Tibial nerve (tissue), 4 donors: Measurements from ENCODE around the gene BOLA3. TPM values are rescaled to one million over a fixed set of nuclear protein-coding genes. Genes with fewer than 3 reads are reported as not detected.

Experiments used
- DNase-seq, 2 donors: peaks; one replicate each; pipeline ENCODE4 v3.0.0-alpha.2; 2019; ENCODE audit warnings: low spot score in 2 of 2
- H3K27ac ChIP-seq, 4 donors: fragments of 200-600 bp; sonication (generic) in 3 of 4; one replicate each; pipeline ENCODE4 v1.5.1; 2017 to 2019; ENCODE audit warnings: mild to moderate bottlenecking in 1 of 4
- H3K27me3 ChIP-seq, 2 donors: fragments of 200-600 bp; sonication (generic) in 1 of 2; one replicate each; pipeline versions ENCODE4 v1.5.1 to v1.6.0; 2017 to 2019
- H3K36me3 ChIP-seq, 3 donors: fragments of 200-600 bp; sonication (generic); one replicate each; pipeline ENCODE4 v1.5.1; 2018 to 2019
- H3K4me1 ChIP-seq, 4 donors: fragments of 200-600 bp; sonication (generic) in 3 of 4; one replicate each; pipeline ENCODE4 v1.5.1; 2017 to 2019
- H3K4me3 ChIP-seq, 4 donors: fragments of 200-600 bp; sonication (generic) in 3 of 4; one replicate each; pipeline ENCODE4 v1.5.1; 2017 to 2019; ENCODE audit warnings: mild to moderate bottlenecking in 1 of 4, moderate library complexity in 1 of 4
- H3K9me3 ChIP-seq, 4 donors: fragments of 200-600 bp; sonication (generic) in 3 of 4; one replicate each; pipeline ENCODE4 v1.5.1; 2017 to 2019
- EP300 ChIP-seq, 2 donors: sonication (generic); formaldehyde crosslinking; IDR thresholded peaks; one replicate each; pipeline ENCODE4 v1.6.1; 2017; ENCODE audit warnings: antibody characterized with exemption in 2 of 2, mild to moderate bottlenecking in 1 of 2
- POLR2A ChIP-seq, 2 donors: fragments of 450-650 bp; IDR thresholded peaks; one replicate each; pipeline ENCODE4 v1.6.1; 2017; ENCODE audit warnings: antibody characterized with exemption in 2 of 2, mild to moderate bottlenecking in 2 of 2, moderate library complexity in 2 of 2
- WGBS, 2 donors: methylation state at CpG; one replicate each; pipeline ENCODE4 v1.1.5; 2018; 5-methylcytosine and 5-hydroxymethylcytosine counted together
- total RNA-seq, 4 donors: library from RNA; depleted of rRNA; stranded (reverse); fragments of >200 nt; gene quantifications; one replicate each; pipeline ENCODE4 v1.1.0, GENCODE V29; 2016
- TF ChIP-seq, protein P1 (sequence below), 5 experiments: fragments of 200-600 bp in 3 of 5; fragments of 450-650 bp in 2 of 5; sonication (generic) in 3 of 5; IDR thresholded peaks; one replicate each; pipeline ENCODE4 v1.5.1; 2016 to 2019; ENCODE audit warnings: antibody characterized with exemption in 5 of 5, mild to moderate bottlenecking in 3 of 5, moderate library complexity in 2 of 5

Gene BOLA3
- total RNA-seq, 4 donors from 2014 or later = 23.2 to 39.5 (median 25.8) TPM

DNA sequence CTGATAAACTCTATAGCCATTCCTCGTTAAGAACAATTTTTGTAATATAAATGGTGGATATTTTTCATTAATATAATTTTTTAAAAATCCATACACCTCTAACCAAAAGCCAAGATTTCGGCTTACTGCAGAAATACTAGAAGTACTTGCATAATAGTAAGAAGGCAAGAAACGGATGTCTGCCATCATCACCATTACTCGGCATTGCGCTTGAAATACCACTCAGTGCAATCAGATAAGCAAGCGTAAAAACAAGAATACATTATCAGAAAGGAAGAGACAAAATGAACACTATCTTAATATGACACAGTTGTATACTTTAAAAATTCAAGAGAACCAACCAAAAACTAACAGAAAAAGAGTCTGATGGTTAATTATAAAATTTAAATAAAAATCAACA is 15.2 kb upstream of the BOLA3 start:
- TF ChIP-seq, protein P1, sequence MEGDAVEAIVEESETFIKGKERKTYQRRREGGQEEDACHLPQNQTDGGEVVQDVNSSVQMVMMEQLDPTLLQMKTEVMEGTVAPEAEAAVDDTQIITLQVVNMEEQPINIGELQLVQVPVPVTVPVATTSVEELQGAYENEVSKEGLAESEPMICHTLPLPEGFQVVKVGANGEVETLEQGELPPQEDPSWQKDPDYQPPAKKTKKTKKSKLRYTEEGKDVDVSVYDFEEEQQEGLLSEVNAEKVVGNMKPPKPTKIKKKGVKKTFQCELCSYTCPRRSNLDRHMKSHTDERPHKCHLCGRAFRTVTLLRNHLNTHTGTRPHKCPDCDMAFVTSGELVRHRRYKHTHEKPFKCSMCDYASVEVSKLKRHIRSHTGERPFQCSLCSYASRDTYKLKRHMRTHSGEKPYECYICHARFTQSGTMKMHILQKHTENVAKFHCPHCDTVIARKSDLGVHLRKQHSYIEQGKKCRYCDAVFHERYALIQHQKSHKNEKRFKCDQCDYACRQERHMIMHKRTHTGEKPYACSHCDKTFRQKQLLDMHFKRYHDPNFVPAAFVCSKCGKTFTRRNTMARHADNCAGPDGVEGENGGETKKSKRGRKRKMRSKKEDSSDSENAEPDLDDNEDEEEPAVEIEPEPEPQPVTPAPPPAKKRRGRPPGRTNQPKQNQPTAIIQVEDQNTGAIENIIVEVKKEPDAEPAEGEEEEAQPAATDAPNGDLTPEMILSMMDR (IDR thresholded peaks at IDR 0.05) = no peak
- TF ChIP-seq EP300 (IDR thresholded peaks at IDR 0.05) (no peak), POLR2A (IDR thresholded peaks at IDR 0.05) (no peak)
- DNase-seq = no peak
- Histone ChIP-seq H3K9me3 (peaks cover 0 to 9% (median 0%) of the 10 kb centered on the region in 4 donors), H3K4me1 (no peaks in the 10 kb centered on the region), H3K27me3 (no peaks in the 10 kb centered on the region), H3K27ac (no peak overlapping the region), H3K36me3 (peaks cover 14 to 96% (median 42%) of the 10 kb centered on the region in 3 donors), H3K4me3 (no peak overlapping the region)
- WGBS, 2 donors = 93 to 96% methylated on average over 6 of the region's 6 CpGs

DNA sequence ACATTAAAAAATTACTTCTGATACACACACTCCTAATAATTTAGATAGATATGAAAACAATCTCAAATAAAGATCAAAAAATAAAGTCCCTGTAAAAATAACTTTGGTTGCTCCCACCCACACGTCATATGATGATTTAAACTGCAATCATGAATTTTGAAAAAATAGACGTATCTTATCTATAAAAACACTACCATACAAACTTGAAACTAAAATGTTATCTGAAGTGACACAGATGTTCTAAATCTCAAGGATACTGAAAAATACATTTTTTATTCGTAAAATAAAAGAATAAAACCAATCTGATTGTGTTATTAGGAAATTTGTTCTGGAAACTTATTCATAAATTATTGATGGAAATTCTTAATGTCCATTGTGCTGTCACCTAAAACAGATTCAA is 8.1 kb upstream of the BOLA3 start:
- no peak for DNase-seq
- H3K27ac ChIP-seq = no peak overlapping the region
- peaks cover 5 to 80% (median 13%) of the 10 kb centered on the region in 3 donors for H3K36me3 ChIP-seq
- no peaks in the 10 kb centered on the region for H3K27me3 ChIP-seq
- H3K9me3 ChIP-seq = no peaks in the 10 kb centered on the region
- TF ChIP-seq, protein P1 (IDR thresholded peaks at IDR 0.05) = no peak
- no peak for TF ChIP-seq POLR2A (IDR thresholded peaks at IDR 0.05)
- no peak for TF ChIP-seq EP300 (IDR thresholded peaks at IDR 0.05)
- no peak overlapping the region for H3K4me3 ChIP-seq
- H3K4me1 ChIP-seq = no peaks in the 10 kb centered on the region
- WGBS, 2 donors = 84 to 85% methylated on average over 3 of the region's 3 CpGs

DNA sequence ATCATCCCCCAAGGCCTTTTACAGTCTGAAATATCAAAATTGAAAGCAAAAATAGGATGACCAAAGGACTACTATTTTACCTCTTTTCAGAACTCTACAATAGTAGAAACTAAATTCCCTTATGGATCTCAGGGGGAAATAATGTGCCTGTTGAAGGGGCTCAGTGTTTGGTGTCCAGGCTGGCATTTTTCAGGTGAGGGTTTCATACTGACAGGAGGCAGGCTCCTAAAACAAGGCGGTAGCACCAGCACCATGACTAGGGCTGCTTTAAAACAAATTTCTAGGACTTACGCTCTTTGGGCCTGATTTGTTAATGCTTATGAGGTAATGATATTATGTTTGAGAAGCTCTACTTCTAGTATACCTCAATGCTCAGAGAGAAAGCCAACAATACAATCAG is 5.2 kb upstream of the BOLA3 start:
- 81 to 100% methylated on average over 2 of the region's 2 CpGs for WGBS, 2 donors
- Histone ChIP-seq H3K9me3 (no peaks in the 10 kb centered on the region), H3K4me3 (no peak overlapping the region), H3K27ac (no peak overlapping the region), H3K36me3 (peaks cover 0 to 51% (median 5%) of the 10 kb centered on the region in 3 donors), H3K27me3 (no peaks in the 10 kb centered on the region), H3K4me1 (peaks cover 0 to 10% (median 7%) of the 10 kb centered on the region in 4 donors)
- no peak for DNase-seq
- TF ChIP-seq EP300 (IDR thresholded peaks at IDR 0.05) = no peak
- TF ChIP-seq POLR2A (IDR thresholded peaks at IDR 0.05) = no peak
- TF ChIP-seq, protein P1 (IDR thresholded peaks at IDR 0.05) = no peak

DNA sequence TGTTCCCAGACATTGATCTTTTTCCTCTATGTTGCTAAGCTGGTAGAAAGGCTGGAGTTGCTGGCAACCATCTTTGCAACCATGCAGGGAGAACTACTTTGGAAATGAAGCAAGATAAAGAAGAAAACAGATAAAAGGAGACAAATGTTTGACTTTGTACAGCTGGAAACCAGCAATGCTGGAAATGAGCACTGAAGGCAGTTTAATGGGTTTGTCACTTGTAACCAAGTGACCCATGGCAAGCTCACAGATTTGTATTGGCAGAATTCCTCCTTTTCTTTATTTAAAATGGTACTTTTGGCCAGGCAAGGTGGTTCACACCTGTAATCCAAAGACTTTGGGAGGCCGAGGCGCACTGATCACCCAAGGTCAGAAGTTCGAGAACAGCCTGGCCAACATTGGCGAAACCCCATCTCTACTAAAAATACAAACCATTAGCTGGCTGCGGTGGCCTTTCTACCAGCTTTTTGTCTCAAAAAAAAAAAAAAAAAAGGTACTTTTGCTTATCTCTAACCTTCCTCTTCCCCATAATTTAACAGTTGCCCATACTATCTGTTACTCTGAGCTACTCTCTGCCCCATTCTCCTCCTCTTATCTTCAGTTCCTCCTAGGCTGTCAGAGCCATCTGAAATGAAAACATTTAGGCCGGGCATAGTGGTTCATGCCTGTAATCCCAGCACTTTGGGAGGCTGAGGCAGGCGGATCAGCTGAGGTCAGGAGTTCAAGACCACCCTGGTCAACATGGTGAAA is 2.0 kb upstream of the BOLA3 start:
- 91 to 94% methylated on average over 7 of the region's 7 CpGs for WGBS, 2 donors
- peaks cover 0 to 22% (median 0%) of the 10 kb centered on the region in 3 donors for H3K36me3 ChIP-seq
- no peaks in the 10 kb centered on the region for H3K27me3 ChIP-seq
- TF ChIP-seq, protein P1 (IDR thresholded peaks at IDR 0.05) = no peak
- no peaks in the 10 kb centered on the region for H3K9me3 ChIP-seq
- H3K4me3 ChIP-seq = no peak overlapping the region
- H3K27ac ChIP-seq = no peak overlapping the region
- DNase-seq = no peak
- H3K4me1 ChIP-seq = peaks cover 0 to 32% (median 18%) of the 10 kb centered on the region in 4 donors

DNA sequence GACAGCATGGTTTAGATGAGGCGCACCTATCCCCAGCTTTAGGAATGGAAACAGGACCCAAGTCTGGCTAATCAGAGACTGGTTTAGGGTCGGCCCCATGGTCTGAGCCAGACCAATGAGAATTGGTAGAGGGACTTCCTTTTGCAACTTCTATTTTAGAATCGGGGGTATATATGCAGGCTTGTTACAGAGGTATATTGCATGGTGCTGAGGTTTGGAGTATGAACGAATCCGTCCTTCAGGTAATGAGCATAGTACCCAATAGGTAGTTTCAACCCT is 1.5 kb upstream of the BOLA3 start:
- Histone ChIP-seq H3K36me3 (peaks cover 0 to 22% (median 0%) of the 10 kb centered on the region in 3 donors), H3K27ac (no peak overlapping the region), H3K4me3 (no peak overlapping the region), H3K4me1 (peaks cover 0 to 32% (median 18%) of the 10 kb centered on the region in 4 donors), H3K9me3 (no peaks in the 10 kb centered on the region), H3K27me3 (no peaks in the 10 kb centered on the region)
- WGBS, 2 donors = 94 to 96% methylated on average over 5 of the region's 5 CpGs
- no peak for DNase-seq
- TF ChIP-seq POLR2A (IDR thresholded peaks at IDR 0.05) (no peak), EP300 (IDR thresholded peaks at IDR 0.05) (no peak)
- TF ChIP-seq, protein P1 (IDR thresholded peaks at IDR 0.05) = no peak
